Midbrain (tissue), 1 donor: ENCODE results near the gene RALGAPA1.
"Not testable (repeated sequence)": the region's sequence is repeated elsewhere in the genome, so short reads cannot be mapped to it uniquely, and the experiment has no call there.

Experiments used
- DNase-seq: peaks from one replicate; lab custom pipeline; 2025; lab: John Stamatoyannopoulos, UW

RALGAPA1 gene

DNA sequence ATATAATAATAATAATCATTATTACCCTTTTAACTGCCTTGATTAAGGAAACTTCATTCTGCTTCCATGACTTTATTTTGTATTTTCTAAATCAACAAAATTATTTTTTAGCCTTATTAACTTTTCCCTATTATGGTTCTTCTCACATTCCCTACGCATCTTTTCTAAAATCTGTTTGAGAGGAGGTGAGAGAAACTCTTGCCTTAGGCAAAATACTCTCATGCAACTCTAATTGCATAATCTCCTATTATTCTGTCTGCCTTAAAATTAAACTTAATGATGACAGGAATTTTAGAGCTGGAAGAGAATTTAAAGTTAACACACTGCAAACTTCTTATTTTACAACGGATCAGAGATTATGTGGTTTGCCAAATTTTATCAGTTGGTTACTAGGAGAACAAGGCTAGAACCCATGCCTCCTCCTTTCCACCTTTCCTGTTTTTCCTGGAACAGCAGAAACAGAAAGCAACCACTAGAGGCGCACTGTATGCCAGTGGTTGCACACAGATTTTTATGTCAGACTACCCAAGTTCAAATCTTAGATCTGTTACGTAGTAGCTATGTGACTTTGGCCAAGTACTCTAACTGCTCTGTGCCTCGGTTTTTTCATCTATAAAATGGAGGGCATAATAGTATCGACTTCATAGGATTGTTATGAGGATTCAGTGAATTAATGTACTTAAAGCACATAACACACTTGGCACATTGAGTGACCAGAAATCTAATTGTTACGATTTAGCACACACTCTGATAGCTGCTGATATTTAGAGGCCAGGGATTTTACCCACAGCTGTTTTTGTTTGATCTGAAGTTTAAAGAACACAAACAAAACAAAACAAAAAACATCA lies 12.7 kb upstream of the RALGAPA1 start:
- DNase-seq: peak; percentile 6

DNA sequence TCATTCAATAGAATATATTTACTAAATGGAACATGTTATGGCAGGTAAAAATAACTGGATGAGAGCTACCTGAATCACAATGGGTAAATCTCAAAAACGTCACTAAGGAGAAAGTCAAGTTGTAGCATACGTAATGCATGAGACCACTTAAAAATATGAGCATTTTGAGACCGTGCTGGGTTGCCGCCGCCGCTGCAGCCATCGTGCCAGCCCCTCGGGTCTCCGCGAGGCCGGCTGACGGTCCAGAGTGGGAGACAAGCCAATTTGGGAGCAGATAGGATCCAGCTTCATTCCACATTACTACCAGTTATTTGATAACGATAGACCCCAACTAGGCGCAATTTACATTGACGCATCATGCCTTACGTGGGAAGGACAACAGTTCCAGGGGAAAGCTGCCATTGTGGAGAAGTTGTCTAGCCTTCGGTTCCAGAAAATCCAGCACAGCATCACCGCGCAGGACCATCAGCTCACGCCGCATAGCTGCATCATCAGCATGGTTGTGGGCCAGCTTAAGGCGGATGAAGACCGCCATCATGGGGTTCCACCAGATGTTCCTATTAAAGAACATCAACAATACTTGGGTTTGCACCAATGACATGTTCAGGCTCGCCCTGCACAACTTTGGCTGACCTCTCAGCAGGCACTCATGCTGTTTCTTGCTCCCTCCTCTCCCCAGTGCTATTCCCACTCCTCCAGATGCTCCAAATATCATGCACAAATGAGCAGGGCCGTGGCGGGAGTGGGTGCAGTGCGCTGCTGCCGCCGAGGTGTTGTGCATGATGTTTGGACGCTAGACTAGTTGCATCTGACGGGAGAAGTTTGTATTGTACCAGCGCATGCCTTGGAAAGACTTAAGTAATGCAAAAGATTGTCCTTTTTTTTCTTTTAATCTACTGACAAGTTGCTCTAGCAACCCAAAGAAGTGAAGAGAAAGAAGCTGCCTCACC lies 10.8 kb upstream of the RALGAPA1 start:
- no peak for DNase-seq

- peak; percentile 59 for DNase-seq
Measured at GRCh38 chr14:35818346-35819115, 9.4 kb upstream of the RALGAPA1 start.

- DNase-seq: peak; percentile 55
Measured at GRCh38 chr14:35814371-35815005, 5.4 kb upstream of the RALGAPA1 start.

DNA sequence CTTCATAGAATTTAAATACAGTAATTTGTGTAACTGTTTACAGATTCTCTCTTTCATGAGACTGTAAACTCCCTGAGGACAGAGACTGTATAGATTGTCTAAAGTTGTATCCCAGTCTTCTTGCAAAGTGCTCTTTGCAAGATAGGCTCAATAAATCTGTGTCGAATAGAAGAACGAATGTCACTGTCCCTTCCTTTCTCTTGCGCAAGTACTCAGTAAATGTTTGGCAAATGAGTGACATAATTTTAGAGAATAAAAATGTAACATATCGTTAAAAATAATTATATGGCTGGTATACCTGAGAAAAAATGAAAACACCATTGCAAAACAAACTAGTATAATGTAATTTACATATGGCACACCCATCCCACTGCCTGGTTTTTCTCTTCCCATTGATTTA lies 1.9 kb upstream of the RALGAPA1 start:
- no peak for DNase-seq

DNA sequence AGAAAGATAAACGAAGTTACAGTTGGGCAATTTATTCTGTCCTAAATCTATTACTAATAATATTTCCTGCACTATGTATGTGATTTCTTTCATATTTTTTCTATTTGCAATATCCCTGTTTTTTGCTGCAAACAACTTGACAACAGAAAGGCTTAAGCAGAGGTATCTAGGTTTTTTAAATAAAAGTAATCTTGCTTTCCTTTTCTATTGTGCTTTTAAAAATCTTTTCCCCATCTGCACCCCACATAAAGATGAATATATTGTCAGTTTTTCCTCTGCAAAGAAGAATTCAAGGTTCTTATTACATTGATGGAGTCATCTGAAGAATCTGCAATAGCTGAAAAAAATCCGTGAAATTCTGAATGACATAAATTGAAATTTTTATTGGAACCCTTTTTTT lies 502 bp upstream of the RALGAPA1 start:
- DNase-seq: no peak

DNA sequence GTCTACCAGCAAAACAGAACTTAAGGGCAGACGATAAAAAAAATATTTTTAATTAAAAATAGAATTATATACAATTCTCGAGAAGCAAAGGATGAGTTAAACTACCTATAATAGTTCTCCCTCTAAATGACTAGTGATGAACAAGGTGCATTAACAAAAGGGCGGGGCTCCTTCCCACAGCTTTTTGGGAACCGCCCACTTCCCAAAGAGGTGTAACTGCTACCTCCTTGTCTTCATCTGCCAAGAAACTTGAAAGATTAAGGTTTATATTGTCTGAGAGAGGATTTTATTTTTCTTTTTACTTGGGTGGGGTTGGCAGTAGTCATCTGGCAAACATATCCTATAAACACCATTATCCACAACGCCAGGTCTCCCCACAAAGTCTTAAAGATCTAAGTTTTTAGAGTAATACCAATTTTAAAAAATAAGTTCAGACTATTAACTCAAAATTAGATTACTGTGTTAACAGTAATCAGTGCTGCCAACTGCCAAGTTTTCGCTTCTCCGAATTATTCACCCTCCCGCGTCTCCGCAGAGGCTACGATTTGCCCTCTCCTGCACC lies 938 bp downstream of the RALGAPA1 start:
- DNase-seq: no peak

DNA sequence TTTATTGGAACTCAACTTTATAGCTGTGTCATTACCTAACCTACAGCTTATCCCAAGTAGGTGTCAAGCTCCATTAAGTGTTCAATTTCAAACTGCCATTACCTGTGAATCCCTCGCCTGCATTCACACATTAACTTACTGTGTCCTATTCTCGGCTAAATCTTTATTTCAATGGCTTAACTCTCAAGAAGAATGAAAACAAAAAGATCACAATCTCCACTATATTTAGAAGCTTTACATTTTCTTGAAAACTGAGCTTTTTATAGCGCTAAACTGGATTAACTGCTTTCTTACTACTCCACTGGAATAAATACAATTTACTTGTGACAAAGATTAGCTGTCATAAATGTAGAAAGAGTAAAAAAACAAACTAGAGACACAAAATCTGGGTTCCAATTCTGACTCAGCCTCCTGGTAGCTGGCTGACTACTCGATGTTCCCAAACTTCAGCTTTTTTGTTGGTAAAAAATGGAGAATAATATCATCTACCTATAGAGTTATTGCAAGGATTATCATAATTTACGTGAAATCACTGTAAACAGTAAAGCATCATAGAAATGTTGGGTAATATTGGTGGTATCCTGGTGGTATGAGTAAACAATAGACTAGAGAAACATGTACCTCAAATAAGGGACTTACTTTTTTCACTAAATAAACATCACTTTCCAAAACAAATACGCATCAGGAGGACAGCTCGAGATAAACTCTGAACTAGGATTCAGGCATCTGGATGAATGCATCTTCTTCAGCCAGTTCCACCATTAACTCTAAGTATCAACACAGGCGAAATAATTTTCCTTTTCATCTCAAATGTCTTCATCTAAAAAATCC lies 1.7 kb downstream of the RALGAPA1 start:
- DNase-seq: no peak

DNA sequence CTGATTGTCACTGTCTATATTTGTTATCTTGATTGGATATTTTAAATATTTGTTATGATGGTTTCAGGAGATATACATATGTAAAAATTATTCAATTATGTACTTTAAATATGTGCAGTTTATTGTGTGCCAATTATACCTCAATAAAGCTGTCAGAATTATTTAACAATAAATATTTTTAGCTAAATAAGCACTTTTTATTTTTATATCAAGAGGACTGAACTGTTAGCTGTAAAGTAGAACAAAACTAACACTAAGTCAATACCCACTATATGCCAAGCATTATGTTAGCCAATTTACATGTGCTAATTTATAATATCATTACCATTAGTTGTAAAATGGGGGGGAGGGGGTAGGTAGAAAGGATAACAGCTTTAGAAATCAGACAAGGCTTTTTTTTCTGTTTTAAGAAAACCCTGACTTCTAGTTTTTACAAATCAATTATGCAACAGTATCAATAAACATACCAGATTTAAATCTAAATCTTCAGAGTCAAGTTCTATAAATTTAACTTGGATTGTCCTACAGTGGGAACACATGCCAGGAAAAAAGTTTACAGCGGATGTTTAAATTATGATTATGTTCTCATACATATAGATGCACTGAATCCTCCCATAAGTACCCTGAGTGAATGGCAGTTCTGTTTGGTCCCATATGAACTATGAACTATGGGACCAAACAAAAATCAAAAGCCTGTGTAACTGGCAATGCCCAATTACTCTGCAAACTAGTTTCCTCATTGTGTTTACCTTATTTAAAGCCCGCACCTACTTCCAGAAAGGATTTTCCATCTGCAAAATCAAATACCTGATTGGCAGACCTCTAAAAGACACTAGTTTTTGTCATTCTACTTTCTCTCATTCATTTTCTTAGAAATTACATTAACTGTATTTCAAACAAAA lies 2.8 kb downstream of the RALGAPA1 start:
- no peak for DNase-seq

- no peak for DNase-seq
Measured at GRCh38 chr14:35797796-35798195, 11.3 kb downstream of the RALGAPA1 start.

DNA sequence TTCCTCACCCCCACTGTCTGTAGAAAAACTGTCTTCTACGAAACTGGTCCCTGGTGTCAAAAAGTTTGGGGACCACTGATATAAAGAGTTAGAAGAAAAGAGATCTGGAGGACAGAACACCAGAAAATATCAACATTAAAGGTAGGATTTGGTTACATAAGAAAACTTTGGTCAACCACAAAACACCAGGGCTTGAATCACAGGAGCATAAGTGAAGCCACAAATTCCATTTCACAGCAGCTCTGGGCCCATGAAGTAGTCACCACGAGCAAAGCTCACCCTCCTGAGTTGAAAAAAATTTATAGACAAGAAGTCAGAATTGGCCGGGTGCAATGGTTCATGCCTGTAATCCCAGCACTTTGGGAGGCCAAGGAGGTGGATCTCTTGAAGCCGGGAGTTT lies 19.4 kb downstream of the RALGAPA1 start:
- no peak for DNase-seq

DNA sequence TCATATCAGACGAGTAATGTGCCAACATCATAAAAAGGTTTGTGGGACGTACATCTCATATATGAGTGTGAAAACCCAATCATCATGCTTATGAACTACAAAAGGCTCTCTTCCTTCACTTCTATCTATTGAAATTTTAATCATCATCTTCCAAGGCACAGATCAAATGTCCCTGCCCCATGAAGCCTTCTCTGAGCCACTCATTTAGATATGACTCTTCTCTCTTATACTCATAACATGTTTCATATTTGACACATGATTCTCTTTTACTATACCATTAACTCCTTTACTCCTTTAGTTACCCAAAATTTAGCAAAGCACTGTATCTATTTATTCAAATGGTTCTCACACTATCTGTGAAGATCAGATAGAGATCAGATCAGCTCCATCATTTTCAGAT lies 22.2 kb downstream of the RALGAPA1 start:
- no peak for DNase-seq

- DNase-seq: no peak
Measured at GRCh38 chr14:35783699-35784098, 25.4 kb downstream of the RALGAPA1 start.

- no peak for DNase-seq
Measured at GRCh38 chr14:35779368-35779767, 29.7 kb downstream of the RALGAPA1 start.

GRCh38 chr14:35777550-35777949 lies 31.5 kb downstream of the RALGAPA1 start:
- DNase-seq: not testable (repeated sequence)

- no peak for DNase-seq
Measured at GRCh38 chr14:35776823-35777222, 32.3 kb downstream of the RALGAPA1 start.

DNA sequence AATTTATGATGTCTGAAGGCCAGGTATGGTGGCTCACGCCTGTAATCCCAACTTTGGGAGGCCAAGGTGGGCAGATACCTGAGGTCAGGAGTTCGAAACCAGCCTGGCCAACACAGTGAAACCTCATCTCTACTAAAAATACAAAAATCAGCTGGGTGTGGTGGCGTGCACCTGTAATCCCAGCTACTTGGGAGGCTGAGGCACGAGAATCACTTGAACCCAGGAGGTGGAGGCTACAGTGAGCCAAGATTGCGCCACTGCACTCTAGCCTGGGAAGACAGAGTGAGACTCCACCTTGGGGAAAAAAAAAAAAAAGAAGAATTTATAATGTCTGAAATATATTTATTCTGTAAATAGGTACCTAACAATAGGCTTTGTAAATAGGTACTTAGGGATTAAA lies 33.0 kb downstream of the RALGAPA1 start:
- DNase-seq: not testable (repeated sequence)

DNA sequence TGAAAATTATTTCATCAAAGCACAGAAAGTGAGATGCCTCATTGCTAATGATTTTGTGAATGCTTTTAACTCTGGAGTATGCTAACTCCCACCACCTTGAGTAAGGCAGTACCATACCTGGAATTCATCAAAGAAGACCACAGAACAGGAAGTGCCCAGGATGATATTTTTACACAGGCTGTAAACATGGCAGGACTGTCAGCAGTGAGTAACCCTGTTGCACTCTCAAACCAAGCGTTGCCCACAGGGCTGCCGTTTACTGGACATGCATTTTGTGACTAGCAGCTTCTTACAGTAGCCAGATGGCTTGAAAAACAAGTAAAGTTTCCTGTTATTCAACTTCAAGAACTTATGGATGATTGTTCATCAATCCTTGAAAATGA lies 42.4 kb downstream of the RALGAPA1 start:
- DNase-seq: no peak

DNA sequence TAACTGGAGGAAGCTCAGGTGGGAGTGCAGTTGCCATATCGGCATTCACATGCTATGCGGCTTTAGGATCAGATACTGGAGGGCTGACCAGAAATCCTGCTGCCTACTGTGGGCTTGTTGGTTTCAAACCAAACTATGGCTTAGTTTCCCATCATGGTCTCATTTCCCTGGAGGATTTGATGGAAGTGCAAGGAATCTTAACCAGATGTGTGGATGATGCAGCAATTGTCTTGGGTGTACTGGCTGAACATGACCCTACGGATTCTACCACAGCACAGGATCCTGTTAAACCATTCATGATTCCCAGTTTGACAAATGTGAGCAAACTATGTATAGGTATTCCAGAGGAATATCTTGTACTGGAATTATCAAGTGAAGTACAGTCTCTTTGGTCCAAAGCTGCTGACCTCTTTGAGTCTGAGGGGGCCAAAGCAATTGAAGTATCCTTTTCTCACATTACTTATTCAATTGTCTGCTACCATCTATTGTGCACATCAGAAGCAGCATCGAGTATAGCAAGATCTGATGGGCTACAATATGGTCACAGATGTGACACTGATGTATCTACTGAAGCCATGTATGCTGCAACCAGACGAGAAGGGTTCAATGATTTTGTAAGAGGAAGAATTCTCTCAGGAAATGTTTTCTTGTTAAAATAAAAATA lies 42.9 kb downstream of the RALGAPA1 start:
- no peak for DNase-seq
